HG02884 (cell line): Measurements from ENCODE around the gene GIT1.

ENCODE experiments used
- ATAC-seq: cut with Tn5 transposase; IDR thresholded peaks from one replicate; pipeline ENCODE4 v1.9.1; 2021; ENCODE audit warnings: mild to moderate bottlenecking, moderate library complexity; ENCODE audit not compliant: unreplicated experiment

The GIT1 gene

DNA sequence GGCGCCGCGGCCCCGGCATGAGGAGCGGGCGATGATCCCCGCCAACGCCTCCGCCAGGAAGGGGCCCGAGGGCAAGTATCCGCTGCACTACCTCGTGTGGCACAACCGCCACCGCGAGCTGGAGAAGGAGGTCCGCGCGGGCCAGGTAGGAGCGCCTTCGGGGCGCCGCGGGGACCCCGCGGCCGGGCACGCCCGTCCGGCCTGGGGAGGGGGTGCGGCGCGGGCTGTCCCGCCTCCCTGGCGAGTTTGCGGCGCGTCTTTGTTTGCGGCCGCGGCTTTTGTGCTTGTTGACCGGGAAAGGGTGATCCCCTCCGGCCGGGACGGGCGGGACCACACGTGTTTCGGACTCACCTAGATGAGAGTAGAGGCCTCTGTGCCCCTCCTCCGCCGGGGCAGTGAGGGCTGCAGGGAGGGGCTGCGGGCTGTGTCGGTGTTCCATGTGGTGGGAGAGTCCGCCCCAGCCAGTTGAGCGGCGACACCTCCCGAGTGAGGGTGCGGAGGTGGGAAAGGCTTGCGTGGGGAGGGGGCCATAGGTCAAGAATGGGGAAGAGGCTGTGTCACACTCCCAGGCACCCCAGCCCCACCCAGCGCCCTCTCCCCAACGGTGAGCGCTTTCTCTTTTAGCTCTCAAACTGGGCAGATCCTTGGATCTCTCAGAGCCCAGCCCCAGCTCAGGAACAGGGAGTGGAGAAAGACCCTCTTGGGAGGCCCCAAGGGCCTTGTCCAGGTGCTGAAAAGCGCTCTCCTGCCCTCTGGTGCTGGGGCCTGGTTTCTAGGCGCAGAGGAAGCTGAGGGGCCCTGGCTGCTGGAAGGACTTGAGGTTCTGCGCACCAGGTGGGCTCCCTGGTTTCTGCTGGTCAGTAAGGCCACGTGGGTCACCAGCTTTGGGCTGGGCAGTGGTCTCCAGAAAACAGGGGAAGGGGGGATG, 4.4 kb upstream of the GIT1 start:
- no peak for ATAC-seq

DNA sequence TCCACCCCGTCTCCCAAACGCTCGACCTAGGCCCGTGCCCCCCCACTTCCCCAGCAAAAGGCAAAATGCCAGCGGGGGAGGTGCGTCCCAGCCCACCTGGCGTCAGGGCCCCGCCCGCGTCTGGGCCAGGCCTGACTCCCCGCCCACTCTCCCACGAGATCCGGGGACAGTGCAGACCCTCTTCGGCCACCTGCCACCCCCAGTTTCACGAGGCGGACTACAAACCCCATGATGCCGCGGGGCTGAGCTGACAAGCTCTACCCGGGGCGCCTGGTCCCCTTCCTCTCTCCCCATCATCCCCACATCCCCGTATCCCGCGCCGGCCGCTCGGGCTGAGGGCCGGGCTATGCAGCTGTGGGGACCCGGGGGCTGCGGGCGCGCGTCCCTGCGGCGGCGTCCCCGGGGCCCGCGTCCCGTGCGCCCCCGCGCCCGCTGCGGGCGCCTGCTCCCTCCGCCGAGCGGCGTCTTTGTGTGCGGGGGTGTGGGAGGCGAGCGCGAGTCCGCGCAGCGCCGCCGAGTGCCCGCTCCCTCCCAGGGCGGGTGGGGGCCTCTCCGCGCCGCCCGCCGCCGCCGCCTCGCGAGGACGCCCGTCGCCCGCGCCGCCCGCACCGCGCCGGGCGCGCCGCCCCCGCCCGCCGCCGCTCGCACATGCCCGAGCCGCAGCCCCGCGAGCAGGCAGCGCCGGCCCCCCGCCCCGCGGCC, 3.6 kb upstream of the GIT1 start, which contains the start of gene ANKRD13B:
ANKRD13B (plus strand) TSS at position 283 of the 702 bp plus-strand sequence. CDS start 490 bp downstream, outside the sequence.
- no peak for ATAC-seq

DNA sequence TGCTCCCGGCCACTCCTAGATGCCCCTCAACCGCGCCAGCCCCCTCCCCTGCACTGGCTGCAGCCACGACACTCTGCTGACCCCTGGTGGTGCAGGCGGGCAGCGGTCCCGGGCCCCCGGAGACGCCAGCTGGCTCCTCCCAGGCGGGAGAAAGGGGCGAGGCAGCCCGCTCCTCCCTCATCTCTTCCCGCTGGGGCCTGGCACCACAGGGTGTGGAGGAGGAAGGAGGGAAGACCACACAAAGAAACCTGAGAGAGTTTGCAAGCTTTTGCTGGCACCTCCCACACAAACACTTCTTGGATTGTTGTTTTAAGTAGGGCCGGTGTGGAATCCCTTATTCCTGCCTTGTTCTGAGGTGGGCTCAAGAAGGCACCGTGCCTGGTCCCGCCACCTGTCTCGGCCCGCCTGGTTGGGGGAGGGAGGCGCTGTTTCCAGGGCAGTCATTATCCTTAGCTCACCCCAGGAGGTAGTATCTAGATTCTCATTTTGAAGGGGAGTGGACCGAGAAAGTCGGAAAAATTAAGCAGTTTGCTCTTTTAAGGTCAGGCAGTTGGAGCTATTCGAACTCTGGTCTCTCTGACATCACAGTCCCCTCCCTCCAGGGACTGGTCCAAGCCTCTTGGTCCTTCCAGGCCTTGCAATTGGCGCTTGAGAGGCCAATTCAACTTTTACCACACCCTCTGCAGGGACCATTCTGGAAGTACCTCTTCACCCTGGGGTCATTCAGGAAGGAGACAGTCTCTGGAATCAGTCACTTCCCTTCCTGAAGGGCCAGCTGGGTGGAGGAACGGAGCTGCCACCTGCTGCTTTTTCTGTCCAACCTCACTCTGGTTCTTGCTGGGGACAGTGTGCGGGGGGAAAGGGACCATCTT, 2.5 kb upstream of the GIT1 start:
- ATAC-seq, result no peak

DNA sequence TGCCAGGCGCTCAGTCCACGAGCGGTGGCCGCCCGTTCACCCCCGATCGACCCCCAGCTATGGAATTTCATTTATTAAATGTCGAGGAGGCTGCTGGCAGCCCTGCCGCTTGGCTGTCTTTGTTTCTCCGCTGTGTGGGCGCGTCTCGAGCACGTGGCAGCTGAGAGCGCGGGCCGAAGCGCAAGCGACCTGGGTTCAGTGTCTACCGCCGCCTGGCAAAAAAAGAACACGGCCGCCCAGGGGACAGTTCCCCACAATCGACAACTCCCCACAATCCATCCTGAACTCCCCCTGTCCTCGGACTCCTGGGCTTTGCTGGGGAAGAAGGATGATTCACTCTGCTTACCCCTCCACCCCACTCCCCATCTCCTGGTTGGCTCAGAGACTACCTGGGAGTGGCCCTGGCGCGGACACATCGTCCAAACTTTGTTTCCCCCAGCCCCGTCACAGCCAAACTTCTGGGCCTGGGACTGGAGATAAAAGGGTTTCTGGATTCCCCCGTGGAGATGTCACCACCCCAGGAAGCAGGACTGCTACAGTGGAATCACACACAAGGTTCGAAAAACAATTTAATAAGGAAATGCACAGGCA, 1.8 kb upstream of the GIT1 start:
- no peak for ATAC-seq

DNA sequence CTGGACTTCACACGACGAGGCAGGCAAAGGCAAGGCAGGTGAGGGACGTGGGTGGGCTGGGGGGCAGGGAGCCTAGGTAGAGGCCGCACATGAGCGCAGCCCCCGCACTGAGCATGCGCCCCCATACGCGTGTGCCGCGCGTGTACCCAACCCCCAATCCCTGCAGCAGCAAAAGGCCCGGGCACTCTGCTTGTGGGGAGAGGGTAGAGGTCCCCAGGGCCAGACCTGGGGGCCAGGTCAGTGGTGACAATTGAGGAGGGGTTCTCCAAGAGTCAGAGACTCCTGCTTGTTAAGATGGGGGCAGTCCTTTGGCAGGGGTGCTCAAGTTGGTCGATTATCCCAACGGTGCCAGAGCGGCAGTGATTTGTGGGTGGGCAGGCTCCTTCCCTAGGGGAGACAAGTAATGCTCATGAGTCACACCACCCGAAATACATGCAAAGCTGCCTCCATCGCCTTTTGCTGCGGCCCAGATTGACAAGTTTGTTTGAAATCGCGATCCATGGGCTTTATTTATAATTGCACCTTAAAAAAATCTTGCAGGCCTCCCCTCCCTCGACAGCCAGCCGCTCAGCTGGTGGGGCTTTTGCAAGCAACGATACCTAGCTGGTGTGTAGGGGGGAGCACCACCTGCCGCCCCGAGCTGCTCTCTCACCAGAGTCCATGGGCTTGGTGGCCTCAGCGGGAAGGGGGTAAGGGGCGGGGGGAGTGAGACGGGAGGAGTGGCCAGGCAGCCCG, 1.1 kb upstream of the GIT1 start:
- ATAC-seq, result no peak

DNA sequence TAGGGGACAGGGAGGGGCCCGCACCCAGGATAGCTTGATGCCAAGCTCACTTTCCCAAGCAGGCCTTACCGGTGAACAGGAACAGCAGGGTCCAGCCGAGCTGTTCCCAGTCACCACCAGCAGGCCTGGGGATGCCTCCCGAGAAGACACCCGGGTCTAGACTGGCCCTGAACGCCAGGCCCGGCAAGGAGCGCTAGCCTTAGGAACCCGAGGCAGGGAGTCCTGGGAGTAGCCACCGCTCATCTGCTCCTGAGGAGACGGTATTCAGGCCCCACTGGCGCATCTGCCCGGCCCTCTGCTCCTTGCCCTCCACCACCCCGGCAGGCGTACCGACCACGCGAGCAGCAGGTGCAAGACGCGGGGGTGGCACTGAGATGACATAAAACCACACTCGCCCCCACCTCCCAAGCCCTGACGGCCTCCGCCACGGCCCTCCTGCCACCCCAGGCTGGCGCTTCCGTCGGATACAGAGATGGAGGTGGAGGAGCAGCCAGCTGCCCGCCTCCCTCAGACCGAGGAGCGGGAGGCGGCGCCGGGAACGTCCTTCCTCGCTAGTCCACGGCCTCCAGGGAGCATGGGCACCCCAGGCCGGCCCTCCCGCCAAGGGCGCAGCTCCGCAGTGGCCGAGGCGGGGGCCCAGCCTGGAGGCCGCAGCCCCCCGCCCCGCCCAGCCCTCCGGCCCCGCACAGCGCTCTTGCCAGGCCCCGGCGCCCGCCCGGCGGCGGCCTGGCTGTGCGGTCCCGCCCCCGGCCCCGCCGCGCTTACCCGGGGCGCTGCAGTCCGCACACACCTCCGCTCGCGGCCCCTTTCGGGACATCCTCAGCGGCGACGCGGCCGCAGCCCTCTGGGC, 661 bp downstream of the GIT1 start:
- no peak for ATAC-seq

DNA sequence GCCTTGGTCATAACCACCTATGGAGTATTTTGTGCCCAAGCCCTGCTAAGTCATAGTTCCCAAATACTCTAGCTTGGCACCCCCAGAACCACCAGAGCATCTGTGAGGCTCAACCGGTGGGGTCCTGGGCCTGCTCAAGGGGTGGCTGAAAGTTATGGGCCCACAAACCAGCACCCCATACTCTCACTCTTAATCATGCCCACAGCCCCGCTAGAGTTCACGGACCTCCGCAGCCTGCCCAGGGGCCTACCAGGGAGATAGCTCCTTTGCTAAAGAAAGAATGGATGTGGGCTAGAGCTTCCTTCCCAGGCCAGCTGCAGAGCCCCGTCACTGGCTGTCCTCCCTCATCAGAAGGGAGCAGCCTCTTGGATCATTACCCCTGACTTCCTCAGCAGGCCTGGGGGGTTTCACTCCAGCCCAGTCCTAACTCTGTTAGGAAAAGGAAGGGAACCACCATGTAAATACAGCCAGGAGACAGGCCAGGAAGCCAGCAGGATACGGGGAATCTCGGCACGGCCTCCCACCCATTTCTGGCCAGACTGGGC, 1.4 kb downstream of the GIT1 start:
- no peak for ATAC-seq

DNA sequence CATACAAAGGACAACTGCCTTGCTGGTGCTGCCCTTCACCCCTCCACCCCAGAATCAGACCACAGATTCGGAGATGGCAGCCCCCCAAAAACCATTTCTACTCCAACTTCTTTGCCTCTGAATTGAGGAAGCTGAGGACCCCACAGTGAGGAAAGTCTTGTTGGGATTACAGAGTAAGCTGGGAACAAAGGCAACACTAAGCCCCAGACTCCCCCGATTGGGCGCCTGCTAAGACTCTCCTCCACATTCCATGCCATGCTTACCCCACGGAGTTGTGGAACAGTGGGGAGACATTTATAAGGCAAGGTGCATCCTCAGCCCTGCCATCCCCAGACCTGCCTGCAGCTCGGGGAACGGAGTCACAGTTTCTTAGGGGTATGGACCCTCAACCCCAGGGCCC, 1.9 kb downstream of the GIT1 start:
- no peak for ATAC-seq

DNA sequence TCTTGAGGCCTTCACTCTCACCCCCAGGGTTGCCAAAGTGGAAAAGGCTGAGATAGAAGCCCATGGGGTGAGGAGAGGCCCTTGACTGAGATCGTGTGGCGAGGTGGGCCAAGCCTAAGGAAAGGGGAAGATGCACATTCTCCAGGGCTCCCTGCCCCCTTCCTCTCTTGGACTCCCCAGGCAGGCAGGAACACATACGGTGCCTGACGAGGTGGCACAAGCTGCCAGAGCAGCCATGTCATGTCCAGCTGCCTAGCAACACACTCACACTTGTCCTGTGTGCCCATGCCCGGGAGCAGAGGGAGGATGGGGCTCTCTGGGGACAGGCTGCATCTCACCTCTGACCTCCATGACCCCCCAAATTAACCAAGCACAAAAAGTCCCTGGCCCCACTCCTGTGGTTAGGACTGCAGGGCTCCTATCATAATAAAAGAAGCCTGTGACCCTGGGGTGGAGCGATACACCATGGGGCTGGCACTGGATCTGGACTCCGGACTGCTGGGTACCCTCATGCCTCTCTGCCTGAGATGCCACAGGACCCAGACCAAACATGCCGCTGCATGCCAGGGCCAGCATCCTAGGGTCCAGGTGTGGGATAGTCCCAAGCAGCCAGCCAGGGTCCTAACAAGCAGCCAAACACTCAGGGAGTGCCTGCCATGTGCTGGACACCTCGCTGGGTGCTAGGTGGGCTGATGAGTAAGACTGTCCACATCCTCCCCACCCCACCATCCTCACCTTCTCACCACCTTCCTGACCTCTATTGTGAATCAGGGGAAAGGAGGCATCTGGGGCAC, 2.6 kb downstream of the GIT1 start:
- ATAC-seq, result no peak

DNA sequence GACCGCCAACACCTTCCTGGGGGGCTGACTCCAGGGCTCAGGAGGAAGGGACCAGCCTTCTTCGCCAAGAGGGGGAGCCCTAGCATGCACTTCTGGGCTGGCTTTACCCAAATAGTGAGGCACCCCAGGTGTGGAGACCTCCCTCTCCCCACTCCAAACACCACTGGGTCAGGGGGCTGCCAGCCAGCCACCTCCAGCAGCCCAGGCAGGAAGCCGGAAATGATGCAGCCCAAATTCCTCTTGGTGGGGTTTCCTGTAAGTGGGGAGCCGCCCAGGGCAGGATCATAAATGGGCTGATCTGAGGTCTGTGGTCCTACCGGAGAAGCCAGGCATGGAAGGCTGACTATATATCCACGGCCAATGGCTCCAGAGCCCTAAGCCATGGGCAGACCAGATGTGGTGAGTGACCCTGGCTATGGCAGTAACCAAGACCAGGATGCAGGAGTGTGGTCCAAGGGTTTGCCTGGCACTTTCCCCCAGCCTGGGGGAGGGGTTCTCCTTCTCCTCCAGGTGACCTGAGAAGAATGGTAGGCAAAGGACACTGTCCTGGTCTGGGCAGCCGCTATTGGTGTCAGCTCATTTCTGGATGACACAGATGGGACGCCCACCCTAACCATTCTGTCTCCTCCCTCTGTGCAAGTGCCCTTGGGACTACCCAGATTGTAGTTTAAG, 4.2 kb downstream of the GIT1 start:
- no peak for ATAC-seq

DNA sequence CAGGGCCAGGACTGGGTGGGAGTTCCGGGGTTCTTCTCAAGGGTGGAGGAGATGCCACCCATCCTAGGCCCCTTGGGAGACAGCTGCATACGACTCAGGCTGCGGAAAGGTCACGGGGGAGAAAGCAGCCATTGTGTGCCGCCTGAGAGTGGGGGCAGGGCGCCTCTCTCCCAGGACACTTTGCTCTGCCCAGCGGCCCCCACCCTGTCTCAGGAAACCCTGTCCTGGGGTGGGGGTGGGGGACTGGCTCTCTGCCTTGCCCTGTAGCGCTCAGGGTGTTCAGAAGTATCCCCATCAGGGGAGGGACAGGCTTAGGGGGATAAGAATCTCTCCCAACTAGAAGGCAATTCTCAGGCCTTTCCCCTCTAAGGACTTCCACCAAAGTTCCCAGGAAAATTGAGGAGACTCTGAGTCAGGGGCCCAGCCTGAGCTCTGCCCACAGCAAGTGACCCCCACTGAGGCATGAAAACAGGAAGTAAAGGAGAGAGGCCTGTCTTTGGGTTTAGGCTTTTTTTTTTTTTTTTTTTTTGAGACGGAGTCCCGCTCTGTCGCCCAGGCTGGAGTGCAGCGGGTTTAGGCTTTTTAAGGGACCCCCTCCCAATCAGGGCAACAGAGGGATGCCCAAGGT, 4.9 kb downstream of the GIT1 start:
- ATAC-seq, result no peak

DNA sequence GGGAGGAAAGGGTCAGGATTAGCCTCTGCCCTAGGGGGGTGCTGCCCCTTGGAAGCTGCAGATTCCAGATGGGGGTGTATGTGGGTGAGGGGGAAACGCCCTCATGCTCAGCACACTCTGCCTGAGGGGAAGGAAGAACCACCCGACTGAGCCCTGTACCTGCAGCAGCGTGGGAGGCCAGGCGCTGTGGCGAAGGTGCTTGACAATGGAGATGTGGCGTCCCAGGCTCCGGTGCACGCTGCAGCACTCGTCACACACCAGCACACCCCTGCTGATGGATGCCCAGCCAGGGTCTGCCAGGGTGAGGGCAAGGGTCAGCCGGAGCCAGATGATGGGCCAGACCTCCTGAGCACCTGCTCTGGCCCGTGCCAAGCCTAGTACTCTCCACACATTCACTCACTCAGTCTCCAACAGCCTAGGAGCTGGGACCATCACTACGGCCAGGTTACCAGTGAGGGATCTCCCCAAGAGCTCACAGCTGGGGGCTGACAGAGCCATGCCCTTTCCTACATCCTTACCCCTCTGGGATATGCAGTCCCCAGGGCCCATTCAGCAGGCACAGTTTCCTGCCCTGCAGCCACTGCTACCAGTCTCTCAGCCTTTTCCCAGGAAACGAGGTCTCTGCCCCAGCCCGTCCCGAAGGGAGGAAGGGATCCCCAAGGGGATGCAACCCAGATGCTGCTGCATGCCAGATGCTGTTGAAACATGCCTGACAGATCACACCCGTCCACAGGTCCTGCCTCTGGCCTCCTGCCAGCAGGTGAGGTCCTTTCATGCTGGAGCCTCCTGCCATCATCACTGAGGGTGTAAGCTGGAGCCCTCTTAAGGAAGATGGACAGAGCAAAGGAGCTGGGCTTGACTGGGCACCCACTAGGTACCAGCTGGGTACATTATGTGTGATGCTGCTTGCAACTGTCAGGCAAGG, 5.9 kb downstream of the GIT1 start:
- no peak for ATAC-seq

DNA sequence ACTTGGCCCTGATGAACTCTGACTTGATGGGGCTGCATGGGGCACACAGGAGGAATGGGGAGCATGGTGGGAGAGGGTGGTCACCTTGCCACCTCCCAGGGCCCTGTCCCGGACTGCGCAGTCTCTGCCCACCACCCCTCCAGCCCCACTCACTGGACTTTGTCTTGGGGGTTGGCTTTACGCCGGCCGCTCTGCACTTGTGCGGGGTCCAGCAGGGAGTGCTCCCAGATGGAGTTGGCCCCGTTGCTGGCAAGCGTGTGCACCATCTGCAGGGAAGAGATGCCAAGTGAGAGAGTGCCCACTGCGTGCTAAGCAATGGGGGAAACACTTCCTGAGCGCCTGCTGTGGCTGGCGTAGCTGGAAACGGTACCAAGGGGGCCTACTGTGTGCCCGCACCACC, 6.7 kb downstream of the GIT1 start:
- no peak for ATAC-seq

DNA sequence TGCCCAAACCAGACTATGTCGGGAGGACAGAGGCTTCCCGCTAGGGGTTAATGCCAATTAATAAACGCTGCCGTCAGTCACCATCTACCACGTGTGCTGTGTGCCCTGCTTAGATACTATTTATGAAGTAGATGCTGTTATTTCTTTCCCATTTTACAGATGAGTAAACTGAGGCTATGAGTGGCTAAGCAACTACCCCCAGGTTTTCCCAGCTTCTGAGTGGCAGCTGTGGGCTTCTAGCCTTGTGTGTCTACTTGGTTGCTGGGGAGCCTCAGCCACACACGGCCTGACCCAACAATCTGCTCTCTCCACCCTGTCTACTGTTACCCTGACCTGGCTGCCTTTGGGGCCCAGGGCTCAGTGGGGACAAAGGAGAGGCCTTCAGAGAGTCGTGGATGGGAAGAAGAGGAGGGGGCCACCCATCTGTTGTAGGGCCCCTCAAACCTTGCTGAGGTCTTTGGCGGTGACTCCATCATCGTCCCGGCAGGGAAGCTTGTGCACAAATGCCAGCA, 7.1 kb downstream of the GIT1 start:
- no peak for ATAC-seq

DNA sequence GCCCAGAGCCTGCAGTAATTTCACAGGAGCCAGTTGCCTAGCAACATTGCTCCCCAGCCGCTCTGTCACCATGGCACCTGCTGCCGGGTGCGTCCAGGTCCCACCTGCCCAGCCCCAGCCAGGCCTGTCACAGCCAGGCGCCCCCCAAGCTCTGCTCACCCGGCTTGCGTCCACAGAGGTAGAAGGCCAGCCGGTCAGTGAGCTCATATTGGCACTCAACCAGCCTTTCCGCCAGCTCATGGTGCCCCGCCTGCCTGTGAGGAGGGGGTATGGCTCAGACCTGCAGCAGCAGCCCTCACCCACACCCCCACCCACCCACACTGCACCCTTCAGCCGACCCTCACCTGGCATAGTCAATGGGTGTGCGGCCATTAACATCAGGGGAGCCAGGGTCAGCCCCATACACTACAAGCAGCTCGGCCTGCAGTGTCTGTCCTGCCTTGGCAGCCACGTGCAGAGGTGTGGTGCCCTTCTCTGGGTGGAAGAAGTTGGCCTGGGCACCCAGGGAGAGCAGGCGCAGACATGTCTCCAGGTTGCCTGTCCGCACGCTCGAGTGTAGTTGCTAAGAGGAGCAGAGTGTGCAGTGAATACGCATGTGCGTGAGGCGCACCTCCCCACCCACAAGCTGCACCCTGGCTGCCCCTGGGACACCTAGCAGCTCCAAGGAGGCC, 7.7 kb downstream of the GIT1 start:
- ATAC-seq, result no peak
